T1000 (cell line): ENCODE data around the gene TOP3B.
A peak's percentile ranks its signal among the peaks of the same experiment; 100 is the strongest.
"Not testable (repeated sequence)": the region's sequence is repeated elsewhere in the genome, so short reads cannot be mapped to it uniquely, and the experiment has no call there.

Experiments used
- DNase-seq: peaks from one replicate; lab custom pipeline; 2025; ENCODE audit warnings: mixed read lengths; lab: John Stamatoyannopoulos, UW

The TOP3B gene

GRCh38 chr22:21943571-21944448 lies 38.8 kb downstream of the TOP3B start:
- no peak for DNase-seq

- peak; percentile 71 for DNase-seq
Measured at GRCh38 chr22:21942407-21943343, 39.9 kb downstream of the TOP3B start.

GRCh38 chr22:21941921-21942320 lies 40.7 kb downstream of the TOP3B start:
- DNase-seq: no peak

GRCh38 chr22:21940521-21940920 lies 42.1 kb downstream of the TOP3B start:
- DNase-seq: no peak

- DNase-seq: not testable (repeated sequence)
Measured at GRCh38 chr22:21939935-21940334, 42.7 kb downstream of the TOP3B start.

- no peak for DNase-seq
Measured at GRCh38 chr22:21939461-21939913, 43.1 kb downstream of the TOP3B start.

- no peak for DNase-seq
Measured at GRCh38 chr22:21938906-21939305, 43.7 kb downstream of the TOP3B start.

GRCh38 chr22:21938071-21938822 lies 44.3 kb downstream of the TOP3B start:
- DNase-seq: peak; percentile 78

- DNase-seq: peak; percentile 46
Measured at GRCh38 chr22:21937821-21938070, 44.8 kb downstream of the TOP3B start.

GRCh38 chr22:21937041-21937820 lies 45.4 kb downstream of the TOP3B start:
- DNase-seq: no peak

- DNase-seq: no peak
Measured at GRCh38 chr22:21936151-21936775, 46.3 kb downstream of the TOP3B start.

- DNase-seq: no peak
Measured at GRCh38 chr22:21933910-21934309, 48.7 kb downstream of the TOP3B start.

GRCh38 chr22:21933413-21933812 lies 49.2 kb downstream of the TOP3B start:
- no peak for DNase-seq

- no peak for DNase-seq
Measured at GRCh38 chr22:21932347-21932746, 50.2 kb downstream of the TOP3B start.

GRCh38 chr22:21931056-21931455 lies 51.5 kb downstream of the TOP3B start:
- no peak for DNase-seq

GRCh38 chr22:21929253-21929652 lies 53.3 kb downstream of the TOP3B start:
- DNase-seq: no peak

GRCh38 chr22:21928048-21928447 lies 54.5 kb downstream of the TOP3B start:
- DNase-seq: no peak

- DNase-seq: no peak
Measured at GRCh38 chr22:21927174-21927823, 55.3 kb downstream of the TOP3B start.

- DNase-seq: no peak
Measured at GRCh38 chr22:21926728-21927127, 55.9 kb downstream of the TOP3B start.

GRCh38 chr22:21923163-21923561 lies 59.4 kb downstream of the TOP3B start:
- DNase-seq: no peak
